Ishikawa (cell line): Measurements from ENCODE around the gene C21orf58.
A peak's percentile ranks its signal among the peaks of the same experiment; 100 is the strongest.

Experiments
- CEBPB ChIP-seq: IDR thresholded peaks from 2 replicates; pipeline ENCODE4 v1.6.1; 2012
- CREB1 ChIP-seq: IDR thresholded peaks from 2 replicates; pipeline ENCODE4 v1.6.1; 2012; ENCODE audit warnings: low read depth
- EGR1 ChIP-seq: IDR thresholded peaks from 2 replicates; pipeline ENCODE4 v1.6.1; 2012
- EP300 ChIP-seq: IDR thresholded peaks from 2 replicates; pipeline ENCODE4 v1.6.1; 2012; ENCODE audit warnings: borderline replicate concordance
- FOXM1 ChIP-seq: IDR thresholded peaks from 2 replicates; pipeline ENCODE4 v1.6.1; 2012; ENCODE audit warnings: low read depth, borderline replicate concordance
- MAX ChIP-seq: IDR thresholded peaks from 2 replicates; pipeline ENCODE4 v1.6.1; 2012
- NFIC ChIP-seq: IDR thresholded peaks from 2 replicates; pipeline ENCODE4 v1.6.1; 2012
- RAD21 ChIP-seq: IDR thresholded peaks from 2 replicates; pipeline ENCODE4 v1.6.1; 2012; ENCODE audit warnings: low read depth
- TAF1 ChIP-seq: IDR thresholded peaks from 2 replicates; pipeline ENCODE4 v1.6.1; 2012; ENCODE audit warnings: low read depth, mild to moderate bottlenecking
- TCF12 ChIP-seq: IDR thresholded peaks from 2 replicates; pipeline ENCODE4 v1.6.1; 2012; ENCODE audit warnings: low read depth
- TEAD4 ChIP-seq: IDR thresholded peaks from 2 replicates; pipeline ENCODE4 v1.6.1; 2012
- YY1 ChIP-seq: IDR thresholded peaks from 2 replicates; pipeline ENCODE4 v1.6.1; 2012; ENCODE audit warnings: low read depth
- ZBTB7A ChIP-seq: IDR thresholded peaks from 2 replicates; pipeline ENCODE4 v1.6.1; 2012; ENCODE audit warnings: low read depth
- TF ChIP-seq, protein P1 (sequence below): IDR thresholded peaks from 2 replicates; pipeline ENCODE4 v1.6.1; 2012
- TF ChIP-seq, protein P2 (sequence below): IDR thresholded peaks from 2 replicates; pipeline ENCODE4 v1.6.1; 2012; ENCODE audit warnings: low read depth, mild to moderate bottlenecking

C21orf58 gene

DNA sequence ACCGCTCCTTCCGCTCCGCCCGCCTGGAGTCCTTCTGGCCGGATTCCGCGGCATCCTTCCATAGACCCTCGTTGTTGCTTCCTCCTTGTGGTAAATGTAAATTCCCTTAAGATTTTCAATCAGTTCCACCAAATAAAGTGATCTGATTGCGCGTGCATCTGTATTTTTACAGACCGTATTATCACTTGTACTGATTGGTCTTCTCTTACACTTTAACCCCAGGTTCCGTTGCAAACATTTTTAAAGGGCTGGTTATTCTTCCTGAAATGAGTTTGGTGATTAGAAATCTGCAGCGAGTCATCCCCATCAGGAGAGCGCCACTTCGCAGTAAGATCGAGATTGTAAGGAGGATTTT is 37.0 kb downstream of the C21orf58 start:
- TF ChIP-seq EP300 (no peak), NFIC (no peak), YY1 (no peak), CREB1 (no peak), CEBPB (no peak), ZBTB7A (no peak), MAX (no peak), RAD21 (no peak), FOXM1 (no peak), TCF12 (no peak), TEAD4 (no peak)
- TF ChIP-seq, protein P1, sequence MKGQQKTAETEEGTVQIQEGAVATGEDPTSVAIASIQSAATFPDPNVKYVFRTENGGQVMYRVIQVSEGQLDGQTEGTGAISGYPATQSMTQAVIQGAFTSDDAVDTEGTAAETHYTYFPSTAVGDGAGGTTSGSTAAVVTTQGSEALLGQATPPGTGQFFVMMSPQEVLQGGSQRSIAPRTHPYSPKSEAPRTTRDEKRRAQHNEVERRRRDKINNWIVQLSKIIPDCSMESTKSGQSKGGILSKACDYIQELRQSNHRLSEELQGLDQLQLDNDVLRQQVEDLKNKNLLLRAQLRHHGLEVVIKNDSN, result no peak
- TF ChIP-seq, protein P2, sequence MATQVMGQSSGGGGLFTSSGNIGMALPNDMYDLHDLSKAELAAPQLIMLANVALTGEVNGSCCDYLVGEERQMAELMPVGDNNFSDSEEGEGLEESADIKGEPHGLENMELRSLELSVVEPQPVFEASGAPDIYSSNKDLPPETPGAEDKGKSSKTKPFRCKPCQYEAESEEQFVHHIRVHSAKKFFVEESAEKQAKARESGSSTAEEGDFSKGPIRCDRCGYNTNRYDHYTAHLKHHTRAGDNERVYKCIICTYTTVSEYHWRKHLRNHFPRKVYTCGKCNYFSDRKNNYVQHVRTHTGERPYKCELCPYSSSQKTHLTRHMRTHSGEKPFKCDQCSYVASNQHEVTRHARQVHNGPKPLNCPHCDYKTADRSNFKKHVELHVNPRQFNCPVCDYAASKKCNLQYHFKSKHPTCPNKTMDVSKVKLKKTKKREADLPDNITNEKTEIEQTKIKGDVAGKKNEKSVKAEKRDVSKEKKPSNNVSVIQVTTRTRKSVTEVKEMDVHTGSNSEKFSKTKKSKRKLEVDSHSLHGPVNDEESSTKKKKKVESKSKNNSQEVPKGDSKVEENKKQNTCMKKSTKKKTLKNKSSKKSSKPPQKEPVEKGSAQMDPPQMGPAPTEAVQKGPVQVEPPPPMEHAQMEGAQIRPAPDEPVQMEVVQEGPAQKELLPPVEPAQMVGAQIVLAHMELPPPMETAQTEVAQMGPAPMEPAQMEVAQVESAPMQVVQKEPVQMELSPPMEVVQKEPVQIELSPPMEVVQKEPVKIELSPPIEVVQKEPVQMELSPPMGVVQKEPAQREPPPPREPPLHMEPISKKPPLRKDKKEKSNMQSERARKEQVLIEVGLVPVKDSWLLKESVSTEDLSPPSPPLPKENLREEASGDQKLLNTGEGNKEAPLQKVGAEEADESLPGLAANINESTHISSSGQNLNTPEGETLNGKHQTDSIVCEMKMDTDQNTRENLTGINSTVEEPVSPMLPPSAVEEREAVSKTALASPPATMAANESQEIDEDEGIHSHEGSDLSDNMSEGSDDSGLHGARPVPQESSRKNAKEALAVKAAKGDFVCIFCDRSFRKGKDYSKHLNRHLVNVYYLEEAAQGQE, result no peak

- peak; percentile 67 for TF ChIP-seq MAX
- TF ChIP-seq EGR1, result 0 out of 2 replicates have a peak, but pooled peaks have one; percentile 3
- TF ChIP-seq, protein P1, result peak; percentile 21; the same call in 1 of the 2 replicates
- no peak; the same call in 1 of the 2 replicates for TF ChIP-seq EP300
- peak; percentile 72 for TF ChIP-seq TCF12
- TF ChIP-seq RAD21, result peak; percentile 15; the same call in 1 of the 2 replicates
- peak; percentile 73 for TF ChIP-seq TEAD4
- no peak for TF ChIP-seq CREB1
- no peak for TF ChIP-seq CEBPB
- TF ChIP-seq YY1, result peak; percentile 42; the same call in 1 of the 2 replicates
- TF ChIP-seq, protein P2, result no peak
- peak; percentile 12; the same call in 1 of the 2 replicates for TF ChIP-seq NFIC
- TF ChIP-seq FOXM1, result no peak
- peak; percentile 50 for TF ChIP-seq ZBTB7A
- TF ChIP-seq TAF1, result peak; percentile 92
Observed at GRCh38 chr21:46285761-46286647, 37.7 kb downstream of the C21orf58 start, which contains the start of gene YBEY. YBEY (plus strand) TSS chr21:46286342; CDS start chr21:46286914, 572 bp downstream.

DNA sequence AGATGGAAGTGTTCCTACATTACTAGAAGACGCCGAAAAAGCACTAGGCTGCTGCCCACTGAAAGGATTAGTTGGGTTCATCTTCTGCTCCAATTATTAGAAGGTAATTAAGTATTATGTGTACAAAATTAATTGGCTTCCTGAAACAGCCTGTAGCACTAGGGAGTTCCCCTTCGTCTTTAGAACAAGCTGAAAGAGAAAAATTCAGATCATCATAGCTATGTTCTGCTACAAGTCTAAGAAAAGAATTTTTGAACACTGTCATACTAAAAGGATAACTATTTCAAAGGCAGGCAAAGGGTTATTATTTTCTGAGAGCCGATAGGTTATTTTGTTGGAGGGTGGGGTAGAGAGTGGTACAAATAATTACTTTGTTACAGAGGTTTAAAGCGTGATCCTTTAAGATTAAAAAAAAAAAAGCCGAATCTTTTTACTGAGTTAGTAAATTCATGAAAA is 38.4 kb downstream of the C21orf58 start, which contains the start of gene MCM3AP:
TSS of gene MCM3AP (minus strand) at position 406 of the 456 bp plus-strand sequence. CDS start at position 81, 325 bp downstream.
- no peak for TF ChIP-seq CEBPB
- TF ChIP-seq, protein P2, result no peak
- TF ChIP-seq, protein P1, result no peak
- TF ChIP-seq RAD21, result no peak
- TF ChIP-seq TAF1, result no peak
- TF ChIP-seq TEAD4, result no peak
- TF ChIP-seq TCF12, result no peak
- no peak for TF ChIP-seq NFIC
- no peak for TF ChIP-seq ZBTB7A
- TF ChIP-seq MAX, result no peak
- no peak for TF ChIP-seq CREB1
- no peak for TF ChIP-seq EGR1
- no peak for TF ChIP-seq YY1
- TF ChIP-seq FOXM1, result no peak
- TF ChIP-seq EP300, result no peak
